DMS 273 (cell line): ENCODE measurements around the gene PRR14L.
"Not testable (repeated sequence)": the region's sequence is repeated elsewhere in the genome, so short reads cannot be mapped to it uniquely, and the experiment has no call there.

ENCODE experiments used
- DNase-seq: peaks from one replicate; lab custom pipeline; 2025; ENCODE audit not compliant: unreplicated experiment; lab: John Stamatoyannopoulos, UW

PRR14L gene

GRCh38 chr22:31742115-31742514 lies 7.8 kb downstream of the PRR14L start:
- DNase-seq: no peak

- DNase-seq: not testable (repeated sequence)
Observed at GRCh38 chr22:31740314-31740713, 9.6 kb downstream of the PRR14L start.

- DNase-seq: no peak
Observed at GRCh38 chr22:31739795-31740201, 10.1 kb downstream of the PRR14L start.

GRCh38 chr22:31738566-31738965 lies 11.4 kb downstream of the PRR14L start:
- DNase-seq: no peak

- no peak for DNase-seq
Observed at GRCh38 chr22:31737932-31738331, 12.0 kb downstream of the PRR14L start.

GRCh38 chr22:31736458-31736857 lies 13.5 kb downstream of the PRR14L start:
- no peak for DNase-seq

- DNase-seq: no peak
Observed at GRCh38 chr22:31734512-31734911, 15.4 kb downstream of the PRR14L start.

- DNase-seq: no peak
Observed at GRCh38 chr22:31733580-31734079, 16.3 kb downstream of the PRR14L start.

GRCh38 chr22:31732089-31732829 lies 17.7 kb downstream of the PRR14L start:
- no peak for DNase-seq

GRCh38 chr22:31730344-31730711 lies 19.6 kb downstream of the PRR14L start:
- DNase-seq: no peak

- DNase-seq: no peak
Observed at GRCh38 chr22:31728857-31729256, 21.1 kb downstream of the PRR14L start.

GRCh38 chr22:31726692-31727091 lies 23.2 kb downstream of the PRR14L start:
- DNase-seq: no peak

- no peak for DNase-seq
Observed at GRCh38 chr22:31723723-31724122, 26.2 kb downstream of the PRR14L start.

- no peak for DNase-seq
Observed at GRCh38 chr22:31719850-31720471, 30.0 kb downstream of the PRR14L start.

- no peak for DNase-seq
Observed at GRCh38 chr22:31715147-31715778, 34.7 kb downstream of the PRR14L start.

GRCh38 chr22:31711226-31711625 lies 38.7 kb downstream of the PRR14L start:
- DNase-seq: not testable (repeated sequence)

- DNase-seq: no peak
Observed at GRCh38 chr22:31707519-31707918, 42.4 kb downstream of the PRR14L start.

- no peak for DNase-seq
Observed at GRCh38 chr22:31695423-31695822, 54.5 kb downstream of the PRR14L start.

- DNase-seq: not testable (repeated sequence)
Observed at GRCh38 chr22:31694046-31694445, 55.9 kb downstream of the PRR14L start.

GRCh38 chr22:31692186-31692886 lies 57.6 kb downstream of the PRR14L start:
- DNase-seq: no peak

GRCh38 chr22:31691408-31691807 lies 58.5 kb downstream of the PRR14L start:
- no peak for DNase-seq
